Type B pancreatic cell (in vitro differentiated cells): Measurements from ENCODE around the gene APC2. TPM values are rescaled to one million over a fixed set of nuclear protein-coding genes. Genes with fewer than 3 reads are reported as not detected.

ENCODE experiments used
- DNase-seq: peaks from one replicate; pipeline ENCODE4 v3.0.0; 2021; ENCODE audit warnings: mixed read lengths; ENCODE audit not compliant: unreplicated experiment; ENCODE audit errors: extremely low spot score
- H3K27ac Mint-ChIP-seq: 2 replicates; pipeline ENCODE4 v1.8.0; 2021; ENCODE audit warnings: mild to moderate bottlenecking, mixed read lengths
- H3K27me3 Mint-ChIP-seq: 2 replicates; pipeline ENCODE4 v1.8.0; 2021; ENCODE audit warnings: mixed read lengths
- H3K36me3 Mint-ChIP-seq: 2 replicates; pipeline ENCODE4 v1.8.0; 2021; ENCODE audit warnings: mixed read lengths
- H3K4me1 Mint-ChIP-seq: one replicate; pipeline ENCODE4 v1.8.0; 2021; ENCODE audit warnings: mixed read lengths; ENCODE audit not compliant: unreplicated experiment
- H3K4me3 Mint-ChIP-seq: 2 replicates; pipeline ENCODE4 v1.8.0; 2021; ENCODE audit warnings: mild to moderate bottlenecking, mixed read lengths
- H3K9me3 Mint-ChIP-seq: 2 replicates; pipeline ENCODE4 v1.8.0; 2021; ENCODE audit warnings: mixed read lengths
- total RNA-seq: library from RNA; stranded (reverse); gene quantifications from 2 replicates; pipeline ENCODE4 v1.2.1, GENCODE V29; 2021; ENCODE audit warnings: low replicate concordance
- TF ChIP-seq, protein P1 (sequence below): fragments of 200-600 bp; sonication (generic); conservative IDR thresholded peaks from 2 replicates; pipeline ENCODE4 v1.5.0; 2021; ENCODE audit warnings: antibody characterized with exemption, mild to moderate bottlenecking

Gene APC2
- total RNA-seq, 1 donor from 2014 or later = 9.2 TPM

DNA sequence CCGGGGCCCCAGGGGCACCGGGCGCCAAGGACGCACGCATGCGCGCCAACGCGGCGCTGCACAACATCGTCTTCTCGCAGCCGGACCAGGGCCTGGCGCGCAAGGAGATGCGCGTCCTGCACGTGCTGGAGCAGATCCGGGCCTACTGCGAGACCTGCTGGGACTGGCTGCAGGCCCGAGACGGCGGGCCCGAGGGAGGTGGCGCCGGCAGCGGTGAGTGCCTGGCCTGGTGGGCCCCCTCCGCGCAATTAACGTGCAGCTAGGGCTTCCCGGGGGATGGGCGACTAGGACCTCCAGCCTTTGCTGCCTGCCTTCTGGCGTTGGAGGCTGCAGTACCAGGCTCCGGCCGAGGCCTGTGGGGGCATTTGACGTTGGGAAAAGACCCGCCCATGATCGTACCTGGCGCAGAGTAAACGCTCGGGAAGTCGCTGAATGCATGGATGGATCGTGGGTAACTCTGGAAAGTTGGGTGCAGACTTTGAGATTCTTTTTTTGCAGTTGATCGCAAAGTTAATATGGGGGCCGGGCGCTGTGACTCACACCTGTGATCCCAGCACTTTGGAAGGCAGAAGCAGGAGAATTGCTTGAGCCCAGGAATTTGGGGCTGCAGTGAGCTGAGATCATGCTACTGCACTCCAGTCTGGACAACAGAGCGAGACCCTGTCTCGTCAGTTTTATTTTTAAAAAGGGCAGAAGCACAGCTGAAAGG is 7.3 kb downstream of the APC2 start:
- H3K27me3 Mint-ChIP-seq = peaks cover 39% of the 10 kb centered on the region
- H3K36me3 Mint-ChIP-seq = no peaks in the 10 kb centered on the region
- H3K27ac Mint-ChIP-seq = no peak overlapping the region
- H3K4me3 Mint-ChIP-seq = no peak overlapping the region
- peaks cover 4% of the 10 kb centered on the region for H3K4me1 Mint-ChIP-seq
- TF ChIP-seq, protein P1, sequence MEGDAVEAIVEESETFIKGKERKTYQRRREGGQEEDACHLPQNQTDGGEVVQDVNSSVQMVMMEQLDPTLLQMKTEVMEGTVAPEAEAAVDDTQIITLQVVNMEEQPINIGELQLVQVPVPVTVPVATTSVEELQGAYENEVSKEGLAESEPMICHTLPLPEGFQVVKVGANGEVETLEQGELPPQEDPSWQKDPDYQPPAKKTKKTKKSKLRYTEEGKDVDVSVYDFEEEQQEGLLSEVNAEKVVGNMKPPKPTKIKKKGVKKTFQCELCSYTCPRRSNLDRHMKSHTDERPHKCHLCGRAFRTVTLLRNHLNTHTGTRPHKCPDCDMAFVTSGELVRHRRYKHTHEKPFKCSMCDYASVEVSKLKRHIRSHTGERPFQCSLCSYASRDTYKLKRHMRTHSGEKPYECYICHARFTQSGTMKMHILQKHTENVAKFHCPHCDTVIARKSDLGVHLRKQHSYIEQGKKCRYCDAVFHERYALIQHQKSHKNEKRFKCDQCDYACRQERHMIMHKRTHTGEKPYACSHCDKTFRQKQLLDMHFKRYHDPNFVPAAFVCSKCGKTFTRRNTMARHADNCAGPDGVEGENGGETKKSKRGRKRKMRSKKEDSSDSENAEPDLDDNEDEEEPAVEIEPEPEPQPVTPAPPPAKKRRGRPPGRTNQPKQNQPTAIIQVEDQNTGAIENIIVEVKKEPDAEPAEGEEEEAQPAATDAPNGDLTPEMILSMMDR = peak; percentile 22
- no peaks in the 10 kb centered on the region for H3K9me3 Mint-ChIP-seq
- DNase-seq = no peak

DNA sequence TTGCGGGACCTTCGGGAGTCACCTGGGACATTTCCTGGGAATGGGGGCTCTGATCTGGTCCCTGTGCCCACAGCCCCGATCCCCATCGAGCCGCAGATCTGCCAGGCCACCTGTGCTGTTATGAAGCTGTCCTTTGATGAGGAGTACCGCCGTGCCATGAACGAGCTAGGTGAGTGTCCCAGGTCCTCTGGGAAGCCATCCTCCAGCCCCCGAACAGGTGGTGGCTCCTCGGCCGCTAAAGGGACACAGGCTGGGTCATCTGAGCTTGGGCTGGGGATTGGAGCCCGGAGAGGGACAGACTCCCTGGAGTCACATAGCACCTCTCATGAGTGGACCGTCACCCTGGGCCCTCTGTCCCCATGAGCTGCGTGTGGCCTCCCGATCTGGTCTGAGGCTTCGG is 8.0 kb downstream of the APC2 start:
- no peaks in the 10 kb centered on the region for H3K9me3 Mint-ChIP-seq
- no peak overlapping the region for H3K4me3 Mint-ChIP-seq
- TF ChIP-seq, protein P1 = no peak
- no peaks in the 10 kb centered on the region for H3K36me3 Mint-ChIP-seq
- H3K27ac Mint-ChIP-seq = no peak overlapping the region
- H3K4me1 Mint-ChIP-seq = peaks cover 4% of the 10 kb centered on the region
- peaks cover 32% of the 10 kb centered on the region for H3K27me3 Mint-ChIP-seq
- DNase-seq = no peak

DNA sequence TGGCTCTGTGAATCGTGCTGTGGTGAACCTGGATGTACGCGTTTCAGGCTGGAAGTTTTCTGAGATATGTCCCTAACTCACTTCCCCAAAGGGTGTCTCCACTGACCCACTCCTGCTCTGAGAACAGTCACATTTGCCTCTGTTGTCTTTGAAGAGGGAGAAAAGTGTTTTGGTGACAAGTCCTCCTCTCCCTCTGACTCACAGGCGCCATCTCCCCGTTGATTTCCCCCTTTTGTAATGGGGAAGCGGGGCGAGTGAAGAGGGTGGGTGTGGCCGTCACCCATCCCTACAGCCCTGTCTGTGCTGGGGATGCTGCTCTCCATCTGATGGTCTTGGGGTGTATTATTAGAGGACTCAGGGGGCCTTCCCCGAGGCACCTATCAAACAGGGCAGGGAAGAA is 9.6 kb downstream of the APC2 start:
- Mint-ChIP-seq H3K36me3 (no peaks in the 10 kb centered on the region), H3K4me3 (no peak overlapping the region), H3K27ac (no peak overlapping the region), H3K9me3 (no peaks in the 10 kb centered on the region), H3K27me3 (peaks cover 26% of the 10 kb centered on the region), H3K4me1 (no peaks in the 10 kb centered on the region)
- TF ChIP-seq, protein P1 = no peak
- no peak for DNase-seq

DNA sequence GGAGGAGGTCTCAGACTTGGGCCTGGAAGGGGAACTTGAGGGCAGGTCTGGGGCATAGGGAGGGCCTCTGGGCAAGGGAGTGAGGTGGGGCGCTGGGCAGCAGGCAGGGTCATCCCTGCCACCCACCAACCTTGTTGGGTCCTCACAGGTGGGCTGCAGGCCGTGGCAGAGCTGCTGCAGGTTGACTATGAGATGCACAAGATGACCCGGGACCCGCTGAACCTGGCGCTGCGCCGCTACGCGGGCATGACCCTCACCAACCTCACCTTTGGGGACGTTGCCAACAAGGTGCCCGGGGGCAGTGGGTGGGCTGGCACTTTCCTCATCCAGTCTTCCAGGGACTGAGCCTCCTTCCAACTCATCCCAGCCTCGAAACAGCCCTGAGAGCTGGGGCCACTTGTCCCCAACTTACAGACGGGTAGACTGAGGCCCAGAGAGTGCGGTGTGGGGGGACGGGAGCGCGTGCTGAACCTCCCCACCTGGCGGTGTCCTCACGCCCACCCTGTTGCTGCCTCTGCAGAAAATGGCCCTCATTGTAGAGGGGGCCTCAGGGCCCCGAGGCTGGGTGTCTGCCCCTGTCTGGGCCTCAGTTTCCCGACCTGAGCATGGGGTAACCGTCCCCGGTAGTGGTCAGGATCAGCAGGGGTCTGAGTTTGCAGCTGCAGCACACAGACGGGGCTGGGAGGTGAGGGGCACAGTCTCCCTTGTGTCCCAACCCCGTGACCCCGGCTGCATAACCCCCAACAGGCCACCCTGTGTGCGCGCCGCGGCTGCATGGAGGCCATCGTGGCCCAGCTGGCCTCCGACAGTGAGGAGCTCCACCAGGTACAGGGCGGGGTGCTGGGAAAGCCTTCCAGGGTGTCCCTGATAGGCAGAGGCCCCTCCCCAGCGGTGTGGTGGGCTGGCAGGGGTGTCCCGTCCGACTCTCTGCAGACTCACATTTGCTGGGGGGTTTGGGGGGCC is 10.4 kb downstream of the APC2 start:
- no peak for DNase-seq
- Mint-ChIP-seq H3K36me3 (no peaks in the 10 kb centered on the region), H3K4me3 (no peak overlapping the region), H3K27ac (no peak overlapping the region), H3K9me3 (no peaks in the 10 kb centered on the region), H3K4me1 (no peaks in the 10 kb centered on the region), H3K27me3 (peaks cover 26% of the 10 kb centered on the region)
- TF ChIP-seq, protein P1 = no peak

DNA sequence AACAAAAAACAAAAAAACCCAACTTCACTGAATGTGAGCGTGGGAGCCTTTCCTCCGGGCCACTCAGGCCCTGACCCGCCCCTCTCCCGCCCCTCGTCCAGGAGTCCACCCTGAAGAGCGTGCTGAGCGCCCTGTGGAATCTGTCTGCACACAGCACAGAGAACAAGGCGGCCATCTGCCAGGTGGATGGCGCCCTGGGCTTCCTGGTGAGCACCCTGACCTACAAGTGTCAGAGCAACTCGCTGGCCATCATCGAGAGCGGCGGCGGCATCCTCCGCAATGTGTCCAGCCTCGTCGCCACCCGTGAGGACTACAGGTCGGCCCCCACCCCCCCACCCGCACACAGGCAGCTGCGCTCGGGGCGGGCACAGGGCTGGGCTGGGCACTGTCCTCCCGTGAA is 11.9 kb downstream of the APC2 start:
- H3K27me3 Mint-ChIP-seq = peaks cover 26% of the 10 kb centered on the region
- H3K4me1 Mint-ChIP-seq = no peaks in the 10 kb centered on the region
- H3K27ac Mint-ChIP-seq = no peak overlapping the region
- TF ChIP-seq, protein P1 = no peak
- no peaks in the 10 kb centered on the region for H3K36me3 Mint-ChIP-seq
- DNase-seq = no peak
- no peak overlapping the region for H3K4me3 Mint-ChIP-seq
- no peaks in the 10 kb centered on the region for H3K9me3 Mint-ChIP-seq
